Activated CD4-positive, alpha-beta T cell treated with anti-CD3 and anti-CD28 coated beads, Interleukin-2, amount 50 U/mL, for 24 hours (primary cell): ENCODE data around the gene SAMD5.

Source experiments
- DNase-seq, 2 donors: peaks; one replicate each; pipeline ENCODE4 v3.0.0-alpha.2; 2020; ENCODE audit warnings: low read depth in 1 of 2, low spot score in 1 of 2

Gene SAMD5

DNA sequence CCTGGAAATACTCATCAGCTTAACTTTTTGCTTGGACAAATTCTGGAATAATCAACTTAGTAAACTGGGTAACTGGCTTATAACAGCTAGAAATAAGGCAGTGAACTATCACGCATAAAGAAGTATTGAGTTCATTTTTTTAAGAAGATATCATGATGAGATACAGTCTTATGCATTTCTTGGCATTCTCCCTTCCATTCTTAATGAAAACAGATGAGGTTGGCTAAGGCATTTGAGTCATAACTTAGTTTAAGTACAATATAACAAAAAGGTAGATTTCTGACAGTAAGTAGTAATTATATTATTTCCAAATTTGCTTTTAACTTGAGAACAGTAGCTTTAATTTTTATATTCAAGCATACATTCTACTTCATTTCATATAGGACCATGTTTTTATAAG lies 56.1 kb downstream of the SAMD5 start:
- DNase-seq: no peak

DNA sequence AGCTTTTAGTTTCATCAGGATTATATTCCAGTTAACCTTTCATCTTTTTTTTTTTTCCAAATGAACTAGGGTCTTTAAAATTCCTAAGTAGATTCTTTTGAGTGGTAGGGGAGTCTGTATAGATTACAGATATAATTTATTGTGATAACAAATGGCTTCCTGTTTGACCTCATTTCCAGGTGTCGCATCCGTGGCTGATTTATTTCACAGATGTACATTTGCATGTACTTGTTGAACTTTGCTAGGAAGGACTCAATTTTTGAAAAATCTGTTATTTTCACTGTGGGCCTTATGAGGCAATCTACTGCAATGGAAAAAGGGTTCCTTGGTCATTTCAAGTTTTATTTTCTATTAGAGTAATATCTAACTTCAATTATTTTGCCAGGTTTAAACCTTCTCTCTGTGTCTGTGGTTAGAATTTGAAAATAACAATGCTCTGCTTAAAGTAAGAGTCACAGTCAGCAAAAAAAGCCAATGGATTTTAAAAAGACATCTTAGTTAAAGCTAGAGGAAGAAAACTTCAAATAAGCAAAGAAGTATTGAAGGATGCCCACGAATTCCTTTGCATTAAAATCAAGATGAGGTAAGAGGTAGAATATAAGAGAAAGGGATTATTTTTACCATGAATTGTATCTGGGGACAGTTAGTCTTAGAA lies 57.9 kb downstream of the SAMD5 start:
- no peak for DNase-seq

DNA sequence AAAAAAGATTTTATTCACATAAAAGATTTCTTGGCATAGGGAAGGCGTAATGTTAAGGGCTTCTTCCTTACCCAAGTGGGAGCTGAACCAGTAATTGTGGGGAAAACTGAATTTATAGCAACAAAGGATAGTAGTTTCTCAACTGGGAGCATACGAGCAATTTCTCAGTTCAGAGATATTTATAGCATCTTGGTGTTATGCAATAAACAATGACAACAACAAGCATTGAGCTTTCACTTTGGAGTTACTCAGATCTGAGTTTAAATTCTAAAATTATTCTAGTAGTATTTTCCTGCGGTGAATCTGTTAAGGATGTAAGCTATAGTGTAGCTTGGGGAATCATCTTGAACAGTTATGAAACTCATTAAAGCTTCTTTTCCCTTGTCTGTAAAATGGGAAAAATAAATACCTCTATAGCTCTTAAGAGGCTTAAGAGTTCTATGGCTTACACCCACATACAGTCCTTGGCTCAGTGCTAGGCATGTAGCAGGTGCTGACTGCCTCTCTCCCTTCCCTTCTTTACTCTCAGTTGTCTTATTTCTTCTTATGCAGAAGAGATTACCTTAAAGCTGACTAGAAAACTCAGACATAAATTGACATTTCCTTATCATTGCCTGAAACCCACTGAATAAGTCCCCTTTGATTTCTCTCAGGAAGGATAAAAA lies 58.8 kb downstream of the SAMD5 start:
- no peak for DNase-seq

DNA sequence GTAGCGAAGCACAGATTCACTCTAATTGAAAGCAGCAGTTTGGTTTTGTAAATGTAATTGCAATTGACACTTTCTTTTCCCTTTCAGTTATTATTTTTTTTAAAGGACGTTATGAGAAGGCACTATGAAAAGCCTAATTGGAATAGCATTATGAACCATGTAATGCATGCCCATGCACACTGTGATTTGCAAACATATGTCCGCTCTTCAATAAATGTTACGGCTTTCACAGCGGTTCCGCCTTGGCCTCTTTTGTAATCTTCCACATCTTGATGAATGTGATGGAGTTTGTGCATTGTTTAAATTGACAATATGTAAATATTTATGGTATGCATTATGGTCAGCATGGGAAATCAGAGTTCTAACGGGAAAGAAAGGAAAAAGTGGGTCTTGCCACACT lies 61.3 kb downstream of the SAMD5 start:
- no peak for DNase-seq

DNA sequence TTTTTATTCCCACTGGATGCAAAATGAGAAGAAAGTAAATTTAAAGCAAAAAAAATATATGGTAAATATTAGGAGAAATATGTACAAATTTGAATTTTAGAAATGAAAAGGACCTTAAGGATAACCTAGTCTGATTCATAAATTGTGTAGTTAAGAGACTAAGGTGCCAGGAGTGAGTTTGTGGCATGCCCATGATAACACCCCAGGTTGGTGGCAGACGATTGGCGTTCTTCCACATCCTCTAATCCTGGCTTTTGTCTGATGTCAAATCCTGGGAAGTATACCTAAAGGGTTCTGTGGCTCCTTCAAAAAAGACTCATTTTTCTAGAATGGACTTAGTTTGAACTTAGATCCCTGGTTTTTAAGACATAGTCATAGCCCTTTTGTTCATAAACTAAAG lies 62.2 kb downstream of the SAMD5 start:
- DNase-seq: no peak

DNA sequence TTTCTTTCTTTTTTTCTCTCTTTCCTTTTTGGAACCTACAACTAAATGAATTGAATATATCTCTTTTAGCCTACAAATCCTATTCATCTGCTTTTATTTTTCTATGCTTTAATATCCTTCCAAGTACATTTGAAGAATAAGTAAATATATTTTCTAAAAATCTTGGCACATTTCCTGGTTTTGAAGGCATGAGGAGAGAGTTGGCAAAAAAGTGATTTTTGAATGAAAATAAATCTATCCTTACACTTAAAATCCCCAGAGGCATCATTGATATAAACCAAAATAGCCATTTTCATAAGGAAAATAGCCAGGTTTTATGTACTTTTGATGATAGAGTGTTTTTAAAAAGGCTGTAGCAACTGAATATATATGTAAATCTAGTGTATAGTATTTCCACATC lies 69.0 kb downstream of the SAMD5 start:
- DNase-seq: no peak

DNA sequence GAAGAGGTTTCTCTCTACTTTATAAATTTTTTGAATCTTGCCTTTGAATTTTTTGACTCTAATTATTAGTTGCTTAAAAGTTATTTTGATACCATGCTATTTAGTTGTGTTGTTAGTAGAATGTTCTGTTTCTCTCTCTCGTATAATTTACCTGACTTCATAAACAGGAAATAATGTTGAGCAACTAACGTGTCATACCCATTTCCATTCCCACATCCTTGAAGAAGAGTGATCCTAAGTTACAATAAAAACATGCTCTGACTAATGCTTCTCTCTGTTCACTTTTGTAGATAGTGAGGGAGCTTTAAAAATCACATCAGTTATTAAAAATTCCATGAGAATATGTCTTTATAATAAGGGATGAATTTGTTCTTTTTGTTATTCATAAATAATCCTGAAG lies 69.7 kb downstream of the SAMD5 start:
- no peak for DNase-seq

DNA sequence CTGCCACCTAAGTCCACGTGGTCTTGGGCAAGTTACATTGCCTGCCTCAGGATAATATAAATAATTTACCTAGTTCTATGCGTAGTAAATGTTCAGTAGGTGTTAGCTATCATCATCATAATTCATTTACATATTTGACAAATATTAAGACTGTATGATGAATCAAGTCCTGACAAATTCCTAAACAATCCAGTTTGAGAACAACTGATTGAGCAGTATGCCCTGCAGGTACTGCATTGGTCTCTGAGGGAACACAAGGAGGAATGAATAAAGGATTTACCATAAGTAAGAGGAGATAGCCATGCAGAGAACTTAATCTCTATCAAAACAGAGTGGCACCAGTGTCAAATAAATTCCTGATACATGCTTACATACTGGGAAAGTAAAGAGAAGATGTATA lies 70.4 kb downstream of the SAMD5 start:
- no peak for DNase-seq

DNA sequence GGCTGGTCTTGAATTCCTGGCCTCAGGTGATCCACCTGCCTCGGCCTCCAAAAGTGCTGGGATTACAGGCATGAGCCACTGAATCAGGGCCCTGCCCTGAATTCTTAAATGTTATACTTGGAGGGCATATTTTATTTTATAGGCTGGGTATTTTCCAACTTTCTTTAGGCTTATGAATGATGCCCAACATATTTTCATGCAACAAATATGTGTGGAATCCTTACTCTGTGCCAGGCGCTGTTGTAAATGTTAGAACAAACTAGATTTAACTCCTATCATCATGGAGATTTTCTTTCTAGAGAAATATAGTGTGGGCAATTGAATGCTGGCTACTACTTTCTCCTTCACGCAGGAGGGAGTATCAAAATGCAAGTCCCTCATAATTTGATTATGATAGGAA lies 71.2 kb downstream of the SAMD5 start:
- DNase-seq: no peak

DNA sequence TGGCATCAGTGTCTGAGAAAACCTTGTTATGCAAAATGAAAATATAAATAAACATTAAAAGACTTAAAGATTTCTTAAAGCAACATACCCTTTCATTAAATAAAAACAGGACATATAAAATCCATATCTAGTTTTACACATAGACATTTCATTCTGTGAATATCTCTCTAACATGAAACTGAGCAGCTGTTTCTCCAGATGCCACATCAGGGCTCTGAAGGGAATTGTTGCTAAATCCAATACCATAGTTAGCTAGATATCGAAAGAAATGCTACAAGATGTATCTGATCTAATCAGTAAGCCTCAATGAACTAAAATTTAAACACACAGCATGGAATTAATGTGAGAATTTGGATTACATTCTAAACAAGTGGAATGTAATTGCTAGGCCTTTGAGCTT lies 74.5 kb downstream of the SAMD5 start:
- no peak for DNase-seq

DNA sequence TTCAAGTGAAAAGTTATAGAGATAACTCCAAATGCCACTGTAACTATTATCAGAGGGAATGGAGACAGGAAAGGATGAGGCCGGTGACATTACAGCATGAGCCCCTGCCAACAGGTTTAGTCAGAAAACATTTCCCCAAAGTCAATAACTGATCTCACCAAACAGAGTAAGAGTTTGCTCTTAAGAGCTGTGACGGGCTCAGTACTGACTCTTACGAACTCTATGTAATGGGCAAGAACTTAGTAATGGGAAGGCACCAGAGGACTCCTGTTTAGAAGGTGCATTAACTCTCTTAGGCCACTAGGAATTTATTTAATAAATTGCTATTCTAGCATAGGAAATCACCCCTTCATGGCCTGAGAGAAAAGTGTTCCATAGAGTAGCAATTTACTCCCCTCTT lies 76.8 kb downstream of the SAMD5 start:
- DNase-seq: no peak

DNA sequence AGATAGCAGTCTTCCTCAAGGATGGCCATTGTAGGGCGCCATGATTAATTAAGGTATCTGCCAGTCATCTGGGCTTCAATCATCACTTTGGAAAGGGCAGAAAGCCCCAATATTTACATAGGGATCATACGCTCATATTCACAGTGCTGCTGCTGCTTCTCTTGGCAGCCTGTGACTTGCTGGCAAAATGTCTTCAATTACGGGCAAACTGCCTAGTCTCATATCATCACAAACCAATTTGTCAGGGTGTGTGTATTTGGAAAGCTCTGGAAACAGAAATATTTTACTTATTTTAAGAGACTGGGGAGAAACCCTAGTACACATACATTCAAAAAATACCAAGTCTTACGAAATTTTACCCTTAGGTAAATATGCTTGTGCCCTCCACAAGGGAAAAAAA lies 77.6 kb downstream of the SAMD5 start:
- no peak for DNase-seq

DNA sequence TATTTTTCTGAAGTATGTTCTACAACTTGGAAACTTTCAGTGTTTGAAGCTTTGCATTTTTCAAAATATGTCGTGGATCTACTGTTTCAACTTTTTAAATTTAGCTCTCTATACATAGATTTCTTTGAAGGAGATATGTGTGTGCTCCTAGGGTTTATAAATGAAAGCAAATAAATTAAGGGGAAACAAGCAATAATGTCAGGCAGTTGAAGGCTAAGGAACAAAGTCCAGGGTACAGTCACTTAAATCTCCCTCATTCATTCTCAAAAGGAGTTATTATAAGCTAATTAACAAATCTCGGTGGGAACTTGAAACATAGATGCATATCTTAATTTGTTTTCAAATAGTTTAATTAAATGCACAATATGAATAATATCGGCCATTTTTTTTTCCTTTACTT lies 79.4 kb downstream of the SAMD5 start:
- no peak for DNase-seq

DNA sequence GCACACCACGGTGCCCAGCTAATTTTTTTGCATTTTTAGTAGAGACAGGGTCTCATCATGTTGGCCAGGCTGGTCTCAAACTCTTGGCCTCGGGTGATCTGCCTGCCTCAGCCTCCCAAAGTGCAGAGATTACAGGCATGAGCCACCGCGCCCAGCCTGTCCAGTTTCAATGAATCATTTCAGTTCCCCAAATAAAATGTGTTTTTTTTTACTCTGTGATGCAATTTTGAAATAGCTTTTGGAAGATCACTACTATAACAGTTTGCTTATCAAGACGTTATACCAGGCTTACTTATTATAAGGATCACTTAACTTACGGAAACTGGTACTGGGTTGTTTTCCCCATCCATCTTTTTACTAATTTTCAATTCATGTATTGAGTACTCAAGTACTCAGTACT lies 80.0 kb downstream of the SAMD5 start:
- no peak for DNase-seq

DNA sequence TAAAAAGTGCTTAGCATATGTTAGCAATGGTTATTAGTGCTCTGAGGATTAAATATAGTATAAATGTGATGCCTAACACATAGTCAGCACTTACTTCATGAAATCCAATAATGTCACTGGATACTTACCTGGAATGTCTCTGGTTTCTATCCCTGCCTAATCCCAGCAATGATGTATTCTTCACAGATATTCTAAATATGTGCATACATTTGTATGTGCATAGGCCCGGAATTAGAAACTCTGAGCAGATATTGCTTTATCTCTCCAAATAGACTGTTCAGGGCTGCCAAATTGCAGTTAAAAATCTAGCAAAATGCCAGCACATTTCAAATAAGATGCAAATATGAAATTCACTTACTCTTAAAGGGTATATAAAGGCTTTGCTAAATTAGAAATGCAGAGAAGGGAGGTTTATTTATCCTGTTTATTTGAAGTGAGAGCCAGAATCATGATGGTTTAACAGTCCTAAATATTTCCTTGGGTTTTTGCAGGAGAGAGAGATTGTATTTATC lies 81.3 kb downstream of the SAMD5 start:
- no peak for DNase-seq

DNA sequence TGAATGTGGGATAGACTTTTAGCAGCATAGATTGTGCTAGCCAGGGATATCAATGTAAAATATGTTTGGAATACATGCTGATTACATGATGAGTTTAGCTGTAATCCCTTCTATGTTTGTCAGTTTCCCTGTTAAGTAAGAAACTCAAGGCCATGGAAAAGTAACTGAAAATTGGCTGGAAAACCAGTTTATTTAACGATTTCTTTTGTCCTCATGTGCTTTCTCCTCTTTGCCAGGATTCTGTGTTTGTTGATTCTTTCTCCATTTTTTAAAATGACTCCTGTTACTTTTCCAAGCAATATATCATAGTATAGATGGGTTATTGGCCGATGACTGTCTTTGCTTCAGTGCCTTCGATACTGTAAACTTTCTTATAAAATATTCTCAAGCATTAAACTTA lies 87.5 kb downstream of the SAMD5 start:
- no peak for DNase-seq

DNA sequence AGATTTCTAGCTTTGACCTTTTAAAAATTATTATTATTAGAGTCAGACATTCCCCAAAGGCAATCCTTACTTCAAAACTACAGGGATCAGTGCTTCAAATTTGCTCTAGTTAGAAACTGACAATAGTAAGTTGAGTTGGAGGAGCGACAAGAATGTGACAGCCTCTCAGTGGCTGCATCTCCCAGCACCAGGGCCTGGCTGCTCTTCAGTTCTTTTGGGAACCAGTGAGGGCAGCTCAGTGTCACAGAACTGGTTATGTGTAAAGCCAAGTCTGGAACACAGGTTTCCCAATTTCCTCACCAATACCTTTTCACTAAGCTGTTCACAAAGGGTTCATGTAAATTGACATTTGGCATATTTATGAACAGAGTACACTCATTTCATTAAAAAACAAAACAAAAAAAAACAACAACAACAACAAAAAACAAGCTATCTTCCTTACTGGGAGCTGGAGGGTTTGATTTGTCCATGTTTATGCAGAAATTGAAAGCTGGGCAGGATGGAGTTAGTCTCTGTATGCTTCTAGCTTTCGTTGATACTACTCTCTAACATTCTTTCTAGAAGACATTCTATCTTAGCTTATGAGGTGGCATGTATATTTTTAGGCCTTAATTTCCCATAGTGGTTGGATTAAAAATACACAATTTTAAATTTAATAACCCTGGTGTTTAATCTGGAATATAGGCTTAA lies 95.0 kb downstream of the SAMD5 start:
- DNase-seq: no peak

DNA sequence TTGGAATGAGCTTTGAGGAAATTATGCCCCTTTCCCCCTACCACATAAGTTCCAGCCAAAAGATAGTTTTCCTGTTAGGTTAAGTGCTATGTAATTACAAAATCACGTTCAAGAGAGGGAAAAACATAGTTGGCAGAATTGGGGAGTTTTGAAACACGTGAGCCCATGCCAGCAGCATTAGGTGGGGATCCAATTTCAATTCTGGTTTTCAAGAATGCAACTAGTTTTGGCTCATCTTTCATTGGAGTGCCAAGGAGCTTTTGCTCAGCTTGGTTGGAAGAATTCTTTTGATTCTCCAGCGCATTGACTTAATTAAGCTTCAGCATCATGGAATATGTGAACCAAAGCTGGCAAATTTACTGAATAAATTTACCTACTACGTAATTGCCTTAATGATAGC lies 95.9 kb downstream of the SAMD5 start:
- no peak for DNase-seq

DNA sequence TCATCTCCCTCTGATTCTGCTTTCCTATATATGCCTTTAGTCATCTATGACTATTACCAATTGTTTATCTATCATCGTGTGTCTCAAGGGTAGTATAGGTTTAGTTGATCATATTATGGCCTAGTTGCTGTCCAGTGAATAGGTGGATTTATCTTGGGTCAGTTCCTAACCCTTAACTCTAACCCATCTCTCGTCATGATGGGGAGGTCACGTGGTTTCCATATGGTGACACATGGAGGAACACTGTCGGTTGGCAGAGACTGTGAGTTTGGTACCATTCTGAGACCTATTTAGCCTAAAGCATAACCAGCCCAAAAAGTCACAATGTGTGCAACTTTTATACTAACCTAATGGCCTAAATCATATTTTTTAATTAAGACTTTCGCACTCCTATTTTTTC lies 103.5 kb downstream of the SAMD5 start:
- no peak for DNase-seq

DNA sequence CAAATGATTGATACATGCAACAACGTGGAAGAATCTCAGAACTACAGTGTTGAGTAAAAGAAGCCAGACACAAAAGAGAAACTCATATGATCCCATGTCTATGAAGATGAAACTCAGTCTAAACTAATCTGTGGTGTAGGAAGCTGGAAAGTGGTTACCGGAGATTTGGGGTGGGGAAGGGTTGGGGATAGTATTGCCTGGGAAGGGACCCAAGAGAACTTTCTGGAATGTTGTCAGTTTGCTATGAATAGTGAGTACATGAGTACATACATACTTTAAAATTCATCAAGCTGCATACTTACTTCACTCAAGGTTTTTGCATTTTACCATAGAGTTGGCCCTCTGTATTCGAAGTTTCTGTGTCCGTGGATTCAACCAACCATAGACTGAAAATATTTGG lies 106.0 kb downstream of the SAMD5 start:
- no peak for DNase-seq

DNA sequence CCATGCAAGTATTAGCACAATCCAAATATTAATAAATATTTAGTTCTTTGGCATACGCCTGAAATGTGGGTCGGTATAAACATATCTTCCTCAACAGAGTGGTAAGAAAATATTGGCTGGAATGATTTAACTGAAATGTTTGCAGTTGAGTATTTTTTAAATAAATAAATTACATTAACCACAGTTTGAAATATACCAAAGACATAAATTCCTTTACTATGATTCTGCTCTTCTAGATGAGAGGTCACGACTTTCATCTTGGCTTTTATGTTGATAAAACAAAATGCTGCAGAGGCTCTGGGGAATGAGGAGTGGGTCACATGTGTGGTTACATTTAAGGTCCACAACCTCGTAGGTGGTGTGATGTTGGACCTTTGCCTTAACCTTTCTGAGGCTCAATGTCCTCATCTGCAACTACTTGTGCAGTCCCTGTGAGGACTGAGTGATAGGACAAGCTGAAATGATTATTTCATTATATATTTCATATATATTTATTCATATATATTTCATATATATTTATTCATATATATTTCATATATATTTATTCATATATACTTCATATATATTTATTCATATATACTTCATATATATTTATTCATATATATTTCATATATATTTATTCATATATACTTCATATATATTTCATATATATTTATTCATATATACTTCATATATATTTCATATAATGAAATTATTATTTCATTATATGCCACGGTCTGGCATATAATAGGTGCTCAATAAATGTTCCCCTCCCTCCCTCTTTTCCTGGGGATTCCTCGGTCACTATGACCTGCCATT lies 107.4 kb downstream of the SAMD5 start:
- DNase-seq: no peak

DNA sequence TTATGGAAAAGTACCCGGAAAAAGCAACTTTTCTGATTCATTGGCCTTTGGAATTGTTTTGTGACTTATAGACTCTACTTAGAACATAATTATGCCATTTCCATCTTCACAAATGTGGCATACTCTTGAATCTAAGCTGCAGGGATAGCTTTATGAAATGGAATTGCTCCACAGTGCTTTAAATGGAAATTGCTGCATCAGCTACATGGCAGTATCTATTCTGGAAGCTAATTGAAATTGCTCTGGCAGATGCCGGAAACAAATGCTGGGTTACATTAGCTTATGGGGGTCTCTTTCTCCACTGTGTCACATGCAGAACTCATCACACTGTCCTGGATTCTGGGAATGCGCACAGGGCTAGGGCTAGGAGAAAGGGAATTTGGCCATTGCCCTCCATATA lies 108.9 kb downstream of the SAMD5 start:
- DNase-seq: no peak
